ENCODE data around the gene CLEC2A.
"Not testable (repeated sequence)": the region's sequence is repeated elsewhere in the genome, so short reads cannot be mapped to it uniquely, and the experiment has no call there.

Gene CLEC2A

GRCh38 chr12:9880532-9881078, 51.6 kb downstream of the CLEC2A start:
- no peak for DNase-seq

- DNase-seq: not testable (repeated sequence)
Measured at GRCh38 chr12:9876120-9876519, 56.0 kb downstream of the CLEC2A start.

- DNase-seq: no peak
Measured at GRCh38 chr12:9872742-9873141, 59.4 kb downstream of the CLEC2A start.

- no peak for DNase-seq
Measured at GRCh38 chr12:9872162-9872561, 60.0 kb downstream of the CLEC2A start.

GRCh38 chr12:9870286-9870866, 61.8 kb downstream of the CLEC2A start:
- DNase-seq: no peak

- DNase-seq: no peak
Measured at GRCh38 chr12:9869307-9870161, 62.6 kb downstream of the CLEC2A start, which contains the start of gene CLEC2B. TSS of gene CLEC2B (minus strand) at chr12:9869354.

GRCh38 chr12:9868951-9869306, 63.2 kb downstream of the CLEC2A start:
- DNase-seq: no peak

GRCh38 chr12:9868311-9868801, 63.8 kb downstream of the CLEC2A start:
- no peak for DNase-seq

GRCh38 chr12:9867531-9867930, 64.6 kb downstream of the CLEC2A start:
- DNase-seq: no peak

- DNase-seq: no peak
Measured at GRCh38 chr12:9866860-9867269, 65.3 kb downstream of the CLEC2A start.

- DNase-seq: no peak
Measured at GRCh38 chr12:9864913-9865675, 67.1 kb downstream of the CLEC2A start.

Measured in NCI-H1048 (cell line).